Measurements from ENCODE around the gene PTPRN2. TPM values are rescaled to one million over a fixed set of nuclear protein-coding genes. Genes with fewer than 3 reads are reported as not detected.

Gene PTPRN2
- total RNA-seq, 2 experiments from 2014 or later, result 0.70 TPM; not detected in 1

DNA sequence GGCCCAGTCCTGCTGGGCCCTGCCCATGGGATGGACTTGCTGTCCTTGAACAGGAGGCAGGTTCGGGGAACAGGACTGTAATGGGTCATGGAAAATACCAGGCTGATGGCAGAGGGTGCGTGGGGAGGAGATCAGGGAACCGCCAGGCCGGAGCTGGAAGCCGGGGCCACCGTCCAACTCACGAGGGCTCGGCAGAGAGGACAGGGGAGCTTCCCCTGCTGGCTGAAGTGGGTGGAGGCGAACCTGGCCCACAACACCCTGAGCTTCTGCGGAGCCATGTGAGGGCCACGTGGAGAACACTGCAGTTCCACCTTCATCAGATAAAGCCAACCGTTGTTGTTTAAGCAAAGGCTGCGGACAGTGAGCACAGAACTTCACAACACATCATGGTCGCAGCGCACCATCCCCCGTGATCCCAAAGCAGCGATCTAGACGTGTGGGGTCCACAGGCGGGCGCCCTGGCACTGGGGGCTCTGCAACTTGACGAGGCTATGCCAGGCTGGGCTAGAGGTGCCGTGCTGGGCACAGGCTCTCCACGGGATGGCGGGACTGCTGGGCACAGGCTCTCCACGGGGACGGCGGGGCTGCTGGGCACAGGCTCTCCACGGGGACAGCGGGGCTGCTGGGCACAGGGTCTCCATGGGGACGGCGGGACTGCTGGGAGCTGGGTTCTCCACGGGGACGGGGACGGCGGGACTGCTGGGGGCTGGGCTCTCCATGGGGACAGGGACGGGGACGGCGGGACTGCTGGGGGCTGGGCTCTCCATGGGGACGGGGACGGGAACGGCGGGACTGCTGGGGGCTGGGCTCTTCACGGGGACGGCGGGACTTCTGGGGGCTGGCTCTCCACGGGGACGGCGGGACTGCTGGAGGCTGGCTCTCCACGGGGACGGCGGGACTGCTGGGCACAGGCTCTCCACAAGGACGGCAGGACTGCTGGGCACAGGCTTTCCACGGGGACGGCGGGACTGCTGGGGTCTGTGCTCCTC lies 777.5 kb downstream of the PTPRN2 start:
- CTCF ChIA-PET (ENCODE audit: unreplicated experiment), result no interaction called here
- no peak for DNase-seq (ENCODE audit: low spot score)
- no peak for TF ChIP-seq EZH2phosphoT487 (IDR thresholded peaks at IDR 0.05; ENCODE audit: borderline replicate concordance, low read depth, low read length)
- TF ChIP-seq, protein P1, sequence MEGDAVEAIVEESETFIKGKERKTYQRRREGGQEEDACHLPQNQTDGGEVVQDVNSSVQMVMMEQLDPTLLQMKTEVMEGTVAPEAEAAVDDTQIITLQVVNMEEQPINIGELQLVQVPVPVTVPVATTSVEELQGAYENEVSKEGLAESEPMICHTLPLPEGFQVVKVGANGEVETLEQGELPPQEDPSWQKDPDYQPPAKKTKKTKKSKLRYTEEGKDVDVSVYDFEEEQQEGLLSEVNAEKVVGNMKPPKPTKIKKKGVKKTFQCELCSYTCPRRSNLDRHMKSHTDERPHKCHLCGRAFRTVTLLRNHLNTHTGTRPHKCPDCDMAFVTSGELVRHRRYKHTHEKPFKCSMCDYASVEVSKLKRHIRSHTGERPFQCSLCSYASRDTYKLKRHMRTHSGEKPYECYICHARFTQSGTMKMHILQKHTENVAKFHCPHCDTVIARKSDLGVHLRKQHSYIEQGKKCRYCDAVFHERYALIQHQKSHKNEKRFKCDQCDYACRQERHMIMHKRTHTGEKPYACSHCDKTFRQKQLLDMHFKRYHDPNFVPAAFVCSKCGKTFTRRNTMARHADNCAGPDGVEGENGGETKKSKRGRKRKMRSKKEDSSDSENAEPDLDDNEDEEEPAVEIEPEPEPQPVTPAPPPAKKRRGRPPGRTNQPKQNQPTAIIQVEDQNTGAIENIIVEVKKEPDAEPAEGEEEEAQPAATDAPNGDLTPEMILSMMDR (conservative IDR thresholded peaks at IDR 0.05; ENCODE audit: low read length), result no peak

GRCh38 chr7:157809154-157809862 lies 778.3 kb downstream of the PTPRN2 start:
- H3K9me3 ChIP-seq (ENCODE audit: low read length), result no peaks in the 10 kb centered on the region
- no peaks in the 10 kb centered on the region for H3K9me2 ChIP-seq (ENCODE audit: insufficient read depth, low read length)
- intact Hi-C loops (cut with micrococcal nuclease; ENCODE audit: unreplicated experiment), result no loop called here
- H3K27ac ChIP-seq (ENCODE audit: low read depth, low read length, poor library complexity, severe bottlenecking), result no peak overlapping the region
- H4K20me1 ChIP-seq (ENCODE audit: insufficient read depth, low read length), result no peaks in the 10 kb centered on the region
- ChIA-PET POLR2A (no interaction called here), CTCF (ENCODE audit: unreplicated experiment) (no interaction called here)
- no peak overlapping the region for H2AFZ ChIP-seq (ENCODE audit: low read length)
- no peaks in the 10 kb centered on the region for H3K79me2 ChIP-seq (ENCODE audit: insufficient read depth, low read depth, low read length)
- TF ChIP-seq, protein P1 (conservative IDR thresholded peaks at IDR 0.05; ENCODE audit: low read length), result no peak
- no peak for TF ChIP-seq EZH2phosphoT487 (IDR thresholded peaks at IDR 0.05; ENCODE audit: borderline replicate concordance, low read depth, low read length)
- BruUV-seq (replicated peaks), result no TSS peak
- DNase-seq (ENCODE audit: low spot score), result no peak
- H3K4me3 ChIP-seq (ENCODE audit: low read depth, low read length, poor library complexity, severe bottlenecking), result no peak overlapping the region
- no peaks in the 10 kb centered on the region for H3K36me3 ChIP-seq (ENCODE audit: insufficient read depth, low read length)
- H3K4me2 ChIP-seq (ENCODE audit: low read length), result no peak overlapping the region
- H3K4me1 ChIP-seq (ENCODE audit: insufficient read depth, low read length, poor library complexity, severe bottlenecking), result no peaks in the 10 kb centered on the region

More for the DNA sequence above, 777.5 kb downstream of the PTPRN2 start:
- no TSS peak for BruUV-seq (replicated peaks)
- no peaks in the 10 kb centered on the region for H4K20me1 ChIP-seq (ENCODE audit: insufficient read depth, low read length)
- H3K27ac ChIP-seq (ENCODE audit: low read depth, low read length, poor library complexity, severe bottlenecking), result no peak overlapping the region
- intact Hi-C loops (cut with micrococcal nuclease; ENCODE audit: unreplicated experiment), result no loop called here
- no peaks in the 10 kb centered on the region for H3K79me2 ChIP-seq (ENCODE audit: insufficient read depth, low read depth, low read length)
- no peak overlapping the region for H3K4me2 ChIP-seq (ENCODE audit: low read length)
- H3K4me1 ChIP-seq (ENCODE audit: insufficient read depth, low read length, poor library complexity, severe bottlenecking), result no peaks in the 10 kb centered on the region
- H3K9me2 ChIP-seq (ENCODE audit: insufficient read depth, low read length), result no peaks in the 10 kb centered on the region
- POLR2A ChIA-PET, result no interaction called here
- no peaks in the 10 kb centered on the region for H3K36me3 ChIP-seq (ENCODE audit: insufficient read depth, low read length)
- H2AFZ ChIP-seq (ENCODE audit: low read length), result no peak overlapping the region
- H3K9me3 ChIP-seq (ENCODE audit: low read length), result no peaks in the 10 kb centered on the region
- no peak overlapping the region for H3K4me3 ChIP-seq (ENCODE audit: low read depth, low read length, poor library complexity, severe bottlenecking)

Measured in OCI-LY7 (cell line).